ENCODE results near the gene RPS29.

The RPS29 gene

GRCh38 chr14:49585803-49586672 is at the start of gene RPS29:
Gene RPS29 (minus strand): TSS chr14:49586380. CDS start chr14:49586346, 34 bp downstream.
- H3K36me3 ChIP-seq, result peaks cover 18% of the 10 kb centered on the region
- peaks cover 16 to 19% of the 10 kb centered on the region in 2 experiments for H3K4me1 ChIP-seq (ENCODE audit: control insufficient read depth in 1 of 2, insufficient read depth in 1 of 2, low read depth in 1 of 2, low read length in 1 of 2)
- peak within 1 kb of the TSS; percentile 86 for H3K27ac ChIP-seq
- no peaks in the 10 kb centered on the region for H3K27me3 ChIP-seq
- no peaks in the 10 kb centered on the region for H3K9me3 ChIP-seq
- peak; percentile 38 for TF ChIP-seq CTCF (IDR thresholded peaks at IDR 0.05)
- H3K4me3 ChIP-seq (ENCODE audit: low read depth in 1 of 2, low read length in 1 of 2), result peak within 1 kb of the TSS; percentile 87 to 93

- peaks cover 25 to 30% of the 10 kb centered on the region in 2 experiments for H3K4me1 ChIP-seq (ENCODE audit: control insufficient read depth in 1 of 2, insufficient read depth in 1 of 2, low read depth in 1 of 2, low read length in 1 of 2)
- no peaks in the 10 kb centered on the region for H3K9me3 ChIP-seq
- no peaks in the 10 kb centered on the region for H3K36me3 ChIP-seq
- H3K27me3 ChIP-seq, result no peaks in the 10 kb centered on the region
- peak within 1 kb of the TSS; percentile 96 for H3K27ac ChIP-seq
- no peak for TF ChIP-seq CTCF (IDR thresholded peaks at IDR 0.05)
- peak within 1 kb of the TSS; percentile 90 to 91 for H3K4me3 ChIP-seq (ENCODE audit: low read depth in 1 of 2, low read length in 1 of 2)
Measured at GRCh38 chr14:49634547-49635334, 48.6 kb upstream of the RPS29 start, which contains the start of gene DNAAF2. Gene DNAAF2 (minus strand): TSS chr14:49635244. CDS start chr14:49635149, 95 bp downstream.

GRCh38 chr14:49633640-49634546 is 47.7 kb upstream of the RPS29 start:
- Histone ChIP-seq H3K27ac (peak overlapping the region; percentile 96), H3K36me3 (no peaks in the 10 kb centered on the region), H3K27me3 (no peaks in the 10 kb centered on the region), H3K9me3 (no peaks in the 10 kb centered on the region), H3K4me3 (ENCODE audit: low read depth in 1 of 2, low read length in 1 of 2) (peak overlapping the region; percentile 90 to 91), H3K4me1 (ENCODE audit: control insufficient read depth in 1 of 2, insufficient read depth in 1 of 2, low read depth in 1 of 2, low read length in 1 of 2) (peaks cover 25 to 30% of the 10 kb centered on the region in 2 experiments)
- TF ChIP-seq CTCF (IDR thresholded peaks at IDR 0.05), result peak; percentile 73

- Histone ChIP-seq H3K4me3 (ENCODE audit: low read depth in 1 of 2, low read length in 1 of 2) (no peak overlapping the region), H3K9me3 (no peaks in the 10 kb centered on the region), H3K36me3 (peaks cover 3% of the 10 kb centered on the region), H3K27me3 (no peaks in the 10 kb centered on the region), H3K27ac (no peak overlapping the region), H3K4me1 (ENCODE audit: control insufficient read depth in 1 of 2, insufficient read depth in 1 of 2, low read depth in 1 of 2, low read length in 1 of 2) (peaks cover 30 to 32% of the 10 kb centered on the region in 2 experiments)
- TF ChIP-seq CTCF (IDR thresholded peaks at IDR 0.05), result no peak
Measured at GRCh38 chr14:49623941-49624839, 38.0 kb upstream of the RPS29 start.

Measured in neutrophil (primary cell).